Posterior cingulate gyrus (tissue), 11 donors: ENCODE results near the gene TEX14.
"Not testable (repeated sequence)": the region's sequence is repeated elsewhere in the genome, so short reads cannot be mapped to it uniquely, and the experiment has no call there.

Source experiments
- DNase-seq, 10 donors: peaks; one replicate each; pipeline versions ENCODE4 v3.0.0 to v3.0.0-alpha.2; 2020 to 2021; ENCODE audit warnings: mixed read lengths in 3 of 10
- intact Hi-C: fragments of 100-400 bp; cut with DNase I; formaldehyde crosslinking; loops from one replicate; pipeline ENCODE4 v1.15.1; 2023

The TEX14 gene

GRCh38 chr17:58572846-58573245 lies 119.0 kb downstream of the TEX14 start:
- DNase-seq = no peak
- intact Hi-C loops = no loop called here

DNA sequence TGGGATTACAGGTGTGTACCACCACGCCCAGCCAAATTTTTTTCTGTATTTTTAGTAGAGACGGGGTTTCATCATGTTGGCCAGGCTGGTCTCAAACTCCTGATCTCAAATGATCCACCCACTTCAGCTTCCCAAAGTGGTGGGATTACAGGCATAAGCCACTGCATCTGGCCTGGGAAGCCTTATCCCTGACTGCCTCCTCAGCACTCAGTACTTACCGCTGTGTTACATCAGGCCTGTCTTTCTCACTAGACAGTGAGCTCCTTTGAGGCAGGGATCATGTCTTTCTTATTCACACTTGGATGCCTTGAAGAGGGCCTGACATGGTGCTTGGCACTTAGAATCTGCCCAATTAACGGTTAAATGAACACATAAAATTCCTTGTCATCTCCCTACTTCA lies 121.1 kb downstream of the TEX14 start:
- no peak for DNase-seq
- intact Hi-C loops = no loop called here

- intact Hi-C loops = no loop called here
- no peak for DNase-seq
These were observed 122.6 kb downstream of the TEX14 start for GRCh38 chr17:58569196-58569595.

DNA sequence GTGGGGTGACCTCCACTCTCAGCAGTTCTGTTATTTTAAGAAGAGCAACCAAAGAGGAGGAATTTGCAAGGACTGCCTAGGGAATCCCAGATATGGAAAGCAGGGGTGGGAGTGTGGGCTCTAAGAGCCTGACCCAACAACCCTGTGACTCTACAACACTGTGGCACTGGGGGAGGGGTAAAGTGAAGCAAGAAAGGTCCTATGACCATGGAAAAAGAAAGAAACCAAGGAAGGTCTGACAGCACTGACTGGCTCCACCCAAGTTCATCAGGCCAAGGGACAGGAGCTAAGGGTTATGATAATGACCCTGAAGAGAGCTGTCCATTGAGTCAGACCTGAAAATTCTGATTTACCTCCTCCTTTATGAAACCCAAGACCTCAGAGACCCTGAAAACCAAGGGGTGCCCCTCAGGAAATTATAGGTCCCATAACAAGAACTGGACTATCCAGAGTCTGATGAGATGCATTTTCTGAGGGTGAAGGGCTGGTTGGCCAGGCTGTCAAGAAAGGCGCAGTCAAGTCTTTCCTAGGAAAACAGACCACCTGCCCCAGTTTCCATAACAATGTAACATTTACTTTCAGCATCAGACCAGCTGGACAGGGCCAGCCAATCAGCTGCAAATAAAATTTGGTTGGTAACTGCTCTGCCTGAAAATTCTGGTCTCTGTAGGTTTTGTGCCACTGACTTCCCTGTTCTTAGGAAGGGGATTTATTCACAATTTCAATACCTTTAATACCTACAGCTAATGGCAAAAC lies 123.6 kb downstream of the TEX14 start:
- intact Hi-C loops = no loop called here

DNA sequence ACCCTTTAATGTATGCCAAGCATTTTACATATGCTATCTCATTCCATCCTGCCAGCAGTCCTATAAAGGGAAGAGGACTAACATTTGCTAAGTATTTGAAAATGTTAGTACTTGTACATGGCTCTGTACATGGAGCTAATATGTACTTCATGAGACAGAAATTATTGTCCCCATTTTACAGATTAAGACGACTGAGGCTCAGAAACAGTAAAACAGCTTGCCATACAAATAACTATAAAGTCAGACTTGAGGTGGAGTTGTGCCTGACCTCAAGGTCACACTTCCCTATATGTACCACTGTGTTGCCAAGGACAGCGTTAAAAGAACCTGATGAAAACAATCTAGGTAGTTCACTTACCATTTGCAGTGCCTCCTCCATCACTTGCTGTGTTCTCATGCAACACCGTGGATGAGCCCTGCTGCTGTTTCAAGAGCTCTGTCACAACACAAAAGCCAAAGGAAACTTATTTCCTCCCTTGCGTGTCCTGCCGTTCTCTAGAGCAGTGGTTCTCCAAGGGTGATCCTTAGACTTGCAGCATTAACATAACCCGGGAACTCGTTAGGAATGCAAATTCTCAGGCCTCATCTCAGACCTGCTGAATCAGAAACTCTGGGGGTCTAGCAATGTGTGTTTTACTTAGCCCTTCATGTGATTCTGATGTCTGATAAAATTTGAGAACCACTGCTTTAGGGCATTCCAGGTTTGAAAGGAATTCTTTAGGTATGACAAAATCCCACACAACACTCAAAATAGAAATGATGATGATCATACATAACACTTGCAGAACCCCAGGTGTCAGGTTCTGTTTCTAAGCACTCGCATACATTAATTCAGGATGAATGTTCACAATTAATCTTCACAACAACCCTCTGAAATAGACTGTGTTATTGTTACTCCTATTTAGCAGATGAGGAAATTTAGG lies 126.2 kb downstream of the TEX14 start:
- no peak for DNase-seq
- intact Hi-C loops = no loop called here

More for the DNA sequence above, 123.6 kb downstream of the TEX14 start:
- DNase-seq = no peak

DNA sequence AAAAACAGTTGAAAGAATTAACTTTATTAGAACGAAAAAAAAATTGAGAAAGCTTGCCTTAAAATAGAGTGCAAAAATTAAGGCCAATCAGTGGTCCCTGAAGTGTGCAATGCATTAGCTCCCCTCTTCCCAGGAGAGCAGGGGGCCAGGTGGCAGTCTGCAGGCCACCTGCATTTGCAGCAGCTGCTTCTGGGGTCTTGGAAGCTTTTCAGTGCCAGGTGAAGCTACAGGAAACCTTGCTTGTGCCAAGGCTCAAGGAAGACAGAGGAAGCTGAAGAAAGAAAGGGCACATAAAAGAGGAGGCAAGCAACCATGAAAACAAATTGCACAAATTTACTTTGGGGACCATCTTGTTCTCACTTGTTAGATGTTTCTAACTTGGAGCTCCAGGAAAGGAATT lies 126.9 kb downstream of the TEX14 start:
- DNase-seq = no peak
- intact Hi-C loops = no loop called here

DNA sequence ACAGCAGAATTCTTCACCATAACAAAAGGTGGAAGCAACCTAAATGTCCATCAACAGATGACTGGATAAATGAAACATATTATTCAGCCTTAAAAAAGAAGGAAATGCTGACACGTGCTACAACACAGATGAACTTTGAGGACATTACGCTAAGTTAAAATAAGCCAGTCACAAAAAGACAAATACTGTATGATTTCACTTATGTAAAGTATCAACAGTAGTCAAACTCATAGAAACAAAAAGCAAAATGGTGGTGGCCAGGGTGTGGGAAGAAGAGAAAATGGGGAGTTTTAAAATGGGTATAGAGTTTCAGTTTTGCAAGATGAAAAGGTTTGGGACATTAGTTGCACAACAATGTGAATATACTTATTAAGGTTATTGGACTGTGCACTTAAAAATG lies 127.6 kb downstream of the TEX14 start:
- intact Hi-C loops = no loop called here
- no peak for DNase-seq

DNA sequence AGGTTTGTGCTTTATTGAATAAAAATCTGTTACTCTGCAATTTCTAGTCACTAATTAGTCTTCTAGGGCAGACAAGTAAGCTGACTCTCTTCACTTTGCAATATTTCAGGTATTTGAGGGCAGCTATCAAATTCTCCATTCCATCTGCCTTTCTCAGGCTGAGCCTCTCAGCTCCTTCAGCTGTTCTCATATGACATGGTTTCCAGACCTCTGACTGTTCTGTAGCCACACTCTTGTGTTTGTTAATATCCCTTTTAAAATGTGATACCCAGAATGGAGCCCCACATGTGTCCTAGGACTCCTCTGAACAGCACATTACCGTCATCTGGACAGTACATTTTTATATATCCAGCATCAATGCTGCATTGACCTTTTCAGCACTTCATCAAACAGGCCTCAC lies 131.3 kb downstream of the TEX14 start:
- intact Hi-C loops = no loop called here
- no peak for DNase-seq

DNA sequence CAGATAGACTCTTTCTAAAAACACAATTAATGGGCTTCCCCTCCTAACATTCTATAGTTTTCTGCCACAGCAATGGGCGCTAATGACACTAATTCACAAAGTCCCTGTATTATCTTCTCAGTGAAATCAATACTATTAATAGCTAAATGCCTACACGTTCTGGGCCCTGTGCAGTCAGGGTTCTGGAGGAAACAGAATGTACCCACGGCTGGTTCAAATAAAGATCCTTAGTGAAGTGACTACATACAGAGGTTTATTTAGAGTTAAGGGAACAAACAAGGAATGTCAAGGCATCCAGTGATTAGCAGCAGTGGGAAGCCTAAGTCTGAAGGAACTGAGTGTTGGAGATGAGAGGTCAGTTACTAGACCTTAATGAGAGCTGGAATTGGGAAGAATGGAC lies 133.9 kb downstream of the TEX14 start:
- intact Hi-C loops = no loop called here
- DNase-seq = no peak

DNA sequence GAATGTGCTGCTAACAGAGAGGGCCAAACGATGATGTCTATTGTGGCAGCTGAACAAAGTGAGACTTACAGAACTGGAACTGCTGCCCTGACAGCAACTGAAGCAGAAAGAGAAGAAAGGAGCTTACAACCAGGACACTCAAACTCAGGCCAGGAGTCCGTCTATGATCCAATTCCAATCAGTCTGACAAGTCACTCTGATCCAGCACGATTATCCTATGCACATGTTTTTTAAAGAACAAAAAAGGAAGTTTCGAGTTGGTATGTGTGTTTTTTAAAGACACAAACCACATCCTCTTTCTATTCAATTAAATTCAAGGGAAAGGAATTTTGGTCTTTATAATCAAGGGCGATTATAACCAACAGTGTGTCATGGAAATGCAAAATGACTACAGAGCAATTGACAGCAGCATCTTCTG lies 135.0 kb downstream of the TEX14 start:
- DNase-seq = peak in 1 of 10 donors; percentile 27
- intact Hi-C loops = no loop called here

DNA sequence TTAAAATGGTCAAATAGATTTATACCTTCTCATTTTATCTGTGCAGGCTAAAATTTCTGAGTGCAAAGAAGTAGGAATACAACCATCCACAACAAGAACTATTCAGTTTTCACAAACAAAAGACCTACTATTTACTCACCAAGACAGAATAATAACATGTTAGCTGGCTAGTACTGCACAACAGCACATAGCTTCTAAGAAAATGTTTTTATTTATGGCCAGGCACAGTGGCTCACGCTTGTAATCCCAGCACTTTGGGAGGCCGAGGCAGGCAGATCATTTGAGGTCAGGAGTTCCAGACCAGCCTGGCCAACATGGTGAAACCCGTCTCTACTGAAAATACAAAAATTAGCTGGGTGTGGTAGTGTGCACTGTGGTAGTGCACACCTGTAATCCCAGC lies 136.7 kb downstream of the TEX14 start:
- intact Hi-C loops = not testable (repeated sequence)
- peak in 4 of 10 donors; percentile 23 to 86 (median 48) for DNase-seq

- intact Hi-C loops = no loop called here
- peak in 1 of 10 donors; percentile 33 for DNase-seq
These were observed 150.6 kb downstream of the TEX14 start for GRCh38 chr17:58541249-58541648.

DNA sequence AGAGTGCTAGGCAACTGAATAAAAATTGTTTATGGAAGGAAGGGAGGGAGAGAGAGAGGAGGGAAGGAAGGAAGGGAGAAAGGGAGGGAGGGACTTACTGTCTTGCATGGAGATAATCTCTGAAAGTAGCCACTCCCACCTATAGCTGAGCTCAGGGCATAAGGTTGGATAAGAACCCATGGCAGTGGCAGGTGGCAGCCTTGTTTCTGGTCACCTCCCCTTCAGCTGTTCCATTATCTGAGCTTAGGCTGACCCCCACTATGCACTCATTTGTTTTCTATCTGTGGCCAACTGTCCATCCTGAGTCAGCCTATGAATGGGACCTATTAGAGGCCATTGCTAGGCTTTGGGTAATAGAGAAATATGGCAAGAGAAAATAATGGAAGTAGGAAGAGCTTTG lies 152.1 kb downstream of the TEX14 start:
- intact Hi-C loops = no loop called here
- no peak for DNase-seq

DNA sequence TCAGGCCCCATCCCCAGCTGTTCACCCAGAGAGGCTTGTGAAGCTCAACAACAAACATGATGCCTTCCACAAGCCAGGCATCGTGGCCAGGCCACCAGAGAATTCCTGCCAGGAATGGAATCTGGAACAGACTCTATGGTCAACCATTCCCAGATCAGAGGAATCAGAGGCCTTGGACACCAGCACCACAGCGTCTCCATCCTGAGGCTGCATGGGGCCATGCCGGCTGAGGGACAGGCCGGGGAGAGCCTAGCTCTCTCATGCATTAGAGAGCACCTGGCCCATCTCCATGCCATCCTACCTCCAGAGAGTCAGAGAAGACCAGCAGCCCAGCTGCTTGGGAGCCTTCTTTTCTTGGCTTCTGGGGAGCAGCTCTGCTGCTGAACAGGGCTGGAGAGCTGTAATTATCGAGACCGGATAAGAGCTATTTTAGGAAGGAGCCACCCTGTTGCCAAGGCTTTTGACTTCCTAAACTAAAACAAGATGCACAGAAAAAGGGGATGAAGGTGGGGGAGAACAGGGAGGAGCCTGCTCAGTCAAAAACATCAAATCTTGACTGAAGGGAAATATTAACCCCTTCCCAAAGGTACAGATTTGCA lies 152.9 kb downstream of the TEX14 start:
- intact Hi-C loops = no loop called here
- no peak for DNase-seq

DNA sequence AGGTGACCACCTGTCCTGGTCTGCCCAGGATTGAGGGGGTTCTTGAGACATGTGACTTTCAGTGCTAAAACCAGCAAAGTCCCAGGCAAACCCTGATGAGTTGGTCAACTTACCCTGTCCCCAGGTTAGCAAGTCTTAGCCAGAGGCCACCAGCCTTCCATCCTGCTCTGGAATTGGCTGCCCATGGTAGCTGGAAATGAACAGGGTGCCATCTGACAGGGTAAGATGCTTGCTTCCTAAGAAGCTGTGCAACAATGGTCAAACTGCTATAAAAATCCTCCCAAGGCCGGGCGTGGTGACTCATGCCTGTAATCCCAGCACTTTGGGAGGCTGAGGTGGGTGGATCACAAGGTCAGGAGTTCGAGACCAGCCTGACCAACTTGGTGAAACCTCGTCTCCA lies 154.6 kb downstream of the TEX14 start:
- intact Hi-C loops = no loop called here
- DNase-seq = peak in 1 of 10 donors; percentile 24

DNA sequence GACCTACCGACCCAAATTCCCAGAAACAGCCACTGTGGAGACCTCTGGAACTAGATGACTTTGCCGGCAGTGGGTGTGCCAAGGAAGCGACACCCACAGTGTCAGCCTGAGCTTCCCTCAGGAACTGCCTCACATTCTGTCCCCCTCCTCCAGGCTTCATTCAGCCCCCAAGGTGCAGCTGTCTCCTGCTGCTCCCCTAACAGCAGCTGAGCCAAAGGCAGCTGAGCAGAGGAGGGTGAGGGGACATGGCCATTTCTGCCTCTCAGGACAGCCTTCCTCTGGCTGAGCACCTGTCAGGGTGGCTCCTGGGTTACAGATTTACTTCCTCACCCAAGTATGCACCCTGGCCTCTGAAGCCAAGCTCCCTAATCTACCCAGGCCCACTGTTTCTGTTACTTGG lies 155.3 kb downstream of the TEX14 start:
- peak in 1 of 10 donors; percentile 47 for DNase-seq
- intact Hi-C loops = no loop called here

GRCh38 chr17:58535431-58535830 lies 156.4 kb downstream of the TEX14 start:
- intact Hi-C loops = no loop called here

GRCh38 chr17:58534901-58535421 lies 156.9 kb downstream of the TEX14 start:
- intact Hi-C loops = no loop called here
- DNase-seq = peak in 1 of 10 donors; percentile 38

More at GRCh38 chr17:58535431-58535830, 156.4 kb downstream of the TEX14 start:
- DNase-seq = no peak

GRCh38 chr17:58534331-58534730 lies 157.5 kb downstream of the TEX14 start:
- intact Hi-C loops = no loop called here

DNA sequence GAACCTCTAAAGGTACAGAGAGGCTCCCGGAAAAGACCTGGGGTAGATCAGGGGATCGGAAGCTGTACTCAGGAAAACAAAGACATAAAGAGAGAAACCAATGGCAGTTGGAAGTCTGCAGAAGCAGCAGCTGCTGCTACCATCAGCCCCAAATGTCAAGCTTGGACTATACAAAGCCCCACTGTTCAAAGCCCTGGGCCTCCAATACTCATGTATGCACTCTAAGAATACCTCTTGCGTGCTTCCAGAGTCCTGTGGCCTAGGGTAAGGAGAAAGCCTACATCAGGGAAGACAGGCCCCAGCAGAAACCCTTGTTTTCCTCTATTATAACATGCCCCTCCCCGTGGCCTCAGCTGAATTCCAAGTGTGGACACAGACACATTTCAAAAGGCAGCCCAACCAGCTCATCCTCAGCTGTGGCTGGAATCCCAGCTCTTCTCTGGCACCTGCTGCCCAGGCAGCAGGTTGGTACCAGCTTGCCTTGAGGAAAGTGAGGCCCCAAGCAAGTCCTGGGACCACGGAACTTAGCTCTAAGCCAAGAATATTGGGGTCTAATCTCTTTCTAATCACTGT lies 158.1 kb downstream of the TEX14 start:
- DNase-seq = peak in 1 of 10 donors; percentile 85
- intact Hi-C loops = no loop called here

More at GRCh38 chr17:58534331-58534730, 157.5 kb downstream of the TEX14 start:
- no peak for DNase-seq
